GM21526 (cell line): ENCODE results near the gene CPEB4.

Experiments used
- ATAC-seq: cut with Tn5 transposase; IDR thresholded peaks from one replicate; pipeline ENCODE4 v1.9.1; 2021; ENCODE audit warnings: moderate library complexity; ENCODE audit not compliant: unreplicated experiment, low FRiP score

Gene CPEB4

DNA sequence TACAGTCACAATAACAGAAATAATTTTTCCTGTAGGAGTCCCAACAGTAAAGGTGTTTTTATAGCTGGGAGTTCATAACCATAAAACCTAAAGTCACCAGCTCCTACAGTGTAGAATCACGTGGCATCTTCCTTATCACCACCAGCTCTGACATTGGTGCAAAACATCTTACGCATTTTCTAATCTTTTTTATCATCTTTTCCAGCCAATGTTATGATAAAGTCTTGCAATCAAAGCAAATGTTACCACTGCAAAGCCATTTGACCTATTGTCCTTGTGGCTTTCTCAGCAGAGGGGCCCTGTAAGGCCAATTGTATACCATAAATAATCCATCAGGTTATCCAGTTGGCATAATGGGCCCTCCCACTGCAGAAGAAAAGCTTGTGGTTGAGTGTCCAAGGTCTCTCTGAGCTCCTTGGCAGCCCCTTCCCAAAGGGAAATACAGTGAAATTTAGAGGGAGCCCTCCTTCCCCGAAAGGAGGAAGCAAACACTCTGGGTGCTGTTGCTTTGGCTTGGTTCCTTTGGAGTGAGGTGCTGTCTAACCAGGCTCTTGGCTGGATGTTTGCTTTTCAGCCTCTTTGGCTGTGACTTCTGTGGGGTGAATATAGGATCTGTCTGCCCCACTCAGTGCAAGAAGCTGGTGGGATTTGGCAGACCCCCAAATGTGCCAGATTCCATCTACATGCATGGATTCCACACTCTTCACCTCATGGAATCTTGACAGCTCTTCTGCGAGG, 29.3 kb upstream of the CPEB4 start:
- no peak for ATAC-seq

GRCh38 chr5:173859408-173860159, 28.6 kb upstream of the CPEB4 start:
- no peak for ATAC-seq

DNA sequence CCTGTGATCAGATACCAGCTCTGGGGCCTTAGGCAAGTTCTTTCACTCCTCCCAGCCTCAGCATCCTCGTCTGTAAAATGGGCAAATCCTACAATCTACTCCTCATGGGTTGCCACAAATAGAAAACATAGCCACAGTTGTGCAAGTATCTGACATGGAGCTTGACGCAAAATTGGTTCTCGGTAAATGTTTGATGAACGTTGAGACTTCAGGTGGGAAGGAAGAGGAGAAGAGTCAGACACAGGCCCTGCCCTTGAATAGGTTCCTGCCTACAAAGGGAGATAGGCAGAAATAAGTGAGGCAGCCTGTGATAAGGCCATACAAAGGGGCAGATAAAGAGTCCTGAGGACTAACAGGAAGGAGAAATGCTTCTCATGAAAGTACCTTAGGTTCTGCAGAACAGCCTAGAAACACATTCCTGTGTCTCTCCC, 26.1 kb upstream of the CPEB4 start:
- ATAC-seq, result no peak

DNA sequence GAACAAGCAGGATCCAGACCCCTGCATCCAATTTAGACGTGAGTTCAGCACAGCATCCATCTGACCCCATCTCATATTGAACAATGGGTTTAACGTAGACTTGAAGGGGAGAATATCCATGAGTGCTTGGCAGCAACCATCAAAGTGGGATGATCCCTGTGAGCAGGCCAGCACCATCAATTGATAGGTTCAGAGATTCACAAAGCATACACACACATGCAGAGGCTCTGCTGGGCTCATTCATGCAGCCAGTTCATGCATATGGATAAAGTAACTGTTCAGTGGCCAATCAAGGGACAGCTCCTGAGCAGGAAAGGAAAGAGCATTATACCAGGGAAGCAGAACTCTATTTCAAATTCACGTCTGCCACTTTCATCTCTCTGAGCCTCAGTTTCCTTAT, 24.8 kb upstream of the CPEB4 start:
- ATAC-seq, result no peak

DNA sequence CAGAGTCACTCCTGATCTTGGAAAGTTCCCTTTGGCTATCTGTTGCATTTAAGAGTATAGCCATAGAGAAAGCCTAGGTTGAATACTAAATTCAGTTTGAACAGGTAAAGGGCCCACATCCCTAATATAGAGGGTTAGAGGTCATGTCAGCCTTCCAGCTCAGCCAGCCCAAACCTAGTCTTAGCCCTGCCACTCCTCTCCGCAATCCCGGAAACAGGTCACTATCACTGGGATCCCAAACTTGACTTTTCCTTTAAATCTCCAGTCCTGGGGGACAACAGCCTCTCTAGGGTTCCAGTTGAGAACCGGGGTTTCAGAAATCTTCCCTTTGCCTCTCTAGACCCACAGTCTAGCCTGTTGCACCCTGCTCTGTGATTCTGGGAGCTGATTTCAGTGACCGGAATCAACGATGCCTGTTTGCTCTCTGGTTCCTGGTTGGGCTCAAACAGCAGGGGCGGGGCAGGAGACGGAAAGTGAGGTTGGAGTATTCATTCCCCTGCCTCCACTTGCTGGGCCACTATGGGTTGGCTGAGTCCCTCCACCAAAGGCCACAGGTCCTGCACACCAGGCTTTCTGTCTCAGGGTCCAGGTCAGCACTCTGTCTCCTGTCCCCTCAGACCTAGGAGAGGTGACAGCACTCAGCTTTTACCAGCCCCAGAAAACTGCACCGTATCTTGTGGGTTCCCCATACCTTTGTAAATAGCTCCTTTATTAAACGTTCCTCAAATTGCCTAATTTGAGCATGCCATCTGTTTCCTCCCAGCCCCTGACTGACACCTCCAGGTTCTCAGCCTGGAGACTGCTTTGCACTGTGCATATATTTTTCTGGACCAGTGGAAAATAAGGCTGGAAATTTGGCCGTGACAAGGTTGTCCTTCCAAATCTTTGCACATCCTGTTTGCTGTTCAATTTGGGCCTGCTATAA, 23.8 kb upstream of the CPEB4 start:
- ATAC-seq, result no peak

DNA sequence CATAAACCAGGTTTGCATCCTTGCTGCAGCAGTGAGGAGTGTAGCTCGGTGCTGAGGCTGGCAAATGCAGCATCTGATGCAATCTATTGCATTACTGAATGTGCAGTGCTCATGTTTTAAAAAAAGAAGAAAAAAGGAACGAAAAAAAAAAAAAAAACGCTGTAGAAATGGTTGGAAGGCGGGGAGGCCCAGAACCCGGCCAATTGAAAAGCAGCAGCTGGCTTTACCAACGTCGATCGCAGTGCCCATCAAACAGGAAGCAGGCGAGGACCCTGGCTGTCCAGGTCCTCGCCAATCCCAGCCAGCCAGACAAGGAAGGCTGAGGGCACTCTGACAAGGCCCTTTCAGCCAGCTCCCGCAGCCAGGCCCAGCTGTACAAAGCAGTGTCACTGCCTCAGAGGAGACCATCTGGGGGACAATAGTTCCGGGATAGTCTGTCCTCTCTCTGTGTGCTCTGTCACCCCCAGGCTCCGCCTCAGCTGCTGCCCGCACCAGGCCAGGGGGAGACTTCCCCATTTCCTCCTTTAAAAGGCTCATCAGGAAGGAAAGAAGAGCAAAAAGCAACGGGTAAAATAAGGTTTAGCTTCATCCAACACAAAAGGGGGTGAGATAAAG, 21.8 kb upstream of the CPEB4 start:
- no peak for ATAC-seq

GRCh38 chr5:173866858-173867679, 21.1 kb upstream of the CPEB4 start:
- ATAC-seq, result no peak

DNA sequence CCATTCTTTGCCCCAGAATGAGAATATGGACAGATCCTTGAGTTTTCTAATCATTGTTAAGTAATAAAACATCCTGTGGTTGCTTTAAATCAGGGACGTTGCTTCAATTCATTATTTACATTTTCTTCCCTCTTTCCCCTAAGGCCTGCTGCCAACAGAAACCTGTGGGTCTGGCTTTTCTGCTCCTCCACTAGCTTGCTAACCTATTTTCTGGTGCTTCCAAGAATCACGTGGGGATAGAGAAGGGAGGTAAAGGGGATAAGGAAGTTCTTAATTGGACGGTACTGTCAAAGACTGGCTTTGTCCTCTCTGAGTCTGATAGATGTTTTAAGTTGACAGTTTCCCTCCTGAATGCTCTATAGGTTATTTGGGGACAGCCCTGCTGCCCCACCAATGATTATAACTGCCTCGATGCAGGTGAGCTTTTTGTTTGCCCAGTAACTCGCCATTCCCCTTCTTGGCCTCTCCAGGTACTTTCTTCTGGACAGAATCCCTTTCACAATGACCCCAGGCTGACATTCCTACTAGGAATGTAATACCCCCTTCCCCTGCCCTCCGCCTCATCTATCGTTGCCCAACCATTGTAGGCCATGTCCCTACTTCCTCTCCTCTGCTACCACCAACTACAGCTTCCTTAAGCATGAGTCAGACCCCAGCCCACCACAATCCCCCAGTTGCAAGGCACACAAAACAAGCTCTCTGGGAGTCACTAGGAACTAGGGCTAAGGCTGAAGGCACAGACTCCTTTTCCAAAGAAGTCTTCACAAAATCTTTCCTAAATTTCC, 19.9 kb upstream of the CPEB4 start:
- ATAC-seq, result no peak

- ATAC-seq, result no peak
Measured at GRCh38 chr5:173869316-173869715, 18.8 kb upstream of the CPEB4 start.

DNA sequence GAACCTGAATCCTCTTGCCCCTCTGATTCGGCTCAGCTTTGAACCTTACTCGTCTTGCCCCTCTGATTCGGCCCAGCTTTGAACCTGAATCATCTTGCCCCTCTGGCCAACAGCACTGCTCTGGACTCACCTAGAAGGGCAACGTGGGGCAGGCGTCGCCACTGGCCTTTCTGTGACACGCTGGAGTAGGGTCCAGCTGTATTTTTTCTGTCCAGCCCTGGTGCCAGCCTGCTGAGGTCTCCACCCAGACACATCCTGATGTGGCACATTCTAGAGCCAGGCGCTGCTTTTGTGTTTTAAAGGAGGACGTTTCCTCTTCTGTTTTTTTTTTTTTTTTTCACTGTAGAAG, 15.2 kb upstream of the CPEB4 start:
- ATAC-seq, result no peak

DNA sequence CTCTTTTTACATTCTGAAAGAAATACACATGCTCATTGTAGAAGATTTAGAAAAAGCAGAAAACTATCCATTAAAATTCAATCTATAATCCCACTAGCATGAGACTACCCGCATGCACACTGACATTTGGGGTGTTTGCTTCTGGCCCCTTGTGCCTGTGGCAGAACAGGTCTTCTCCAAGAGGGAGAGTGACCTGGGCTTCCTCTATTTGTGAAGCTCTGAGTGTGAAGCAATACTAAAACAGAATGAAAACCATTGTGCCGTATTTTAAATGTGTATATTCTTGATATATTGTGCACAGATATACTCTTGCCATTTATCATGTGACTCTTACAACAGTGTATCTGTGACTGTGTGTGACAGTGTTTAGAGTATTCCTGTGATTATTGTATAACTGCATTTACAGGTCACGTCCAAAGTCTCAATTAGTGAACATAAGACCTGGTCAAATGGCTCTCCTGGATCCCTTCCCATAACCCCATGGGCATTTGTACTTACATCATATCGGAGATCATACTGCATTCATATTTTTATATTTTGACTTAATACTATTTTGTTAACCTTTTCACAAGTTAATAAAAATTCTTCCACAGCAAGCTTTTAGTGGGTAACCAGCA, 14.7 kb upstream of the CPEB4 start:
- no peak for ATAC-seq

DNA sequence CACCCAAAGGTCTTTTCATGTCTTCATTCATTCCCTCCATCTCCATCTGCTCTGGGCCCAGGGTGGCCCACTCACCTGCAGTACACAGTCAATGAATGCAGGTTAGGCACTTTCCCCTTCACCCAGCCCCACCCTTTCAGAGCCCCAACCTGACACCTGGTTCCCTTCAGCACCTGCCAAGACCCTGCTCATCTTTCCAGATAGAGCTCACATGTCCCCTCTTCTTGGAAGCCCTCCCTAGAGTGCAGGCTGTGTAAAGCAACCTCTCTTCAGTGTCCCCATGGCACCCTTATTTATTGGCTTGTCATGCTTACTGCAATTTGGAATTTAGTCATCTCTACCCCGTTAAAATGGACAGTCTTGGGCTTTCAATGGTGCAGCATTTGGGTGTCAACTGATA, 13.0 kb upstream of the CPEB4 start:
- ATAC-seq, result no peak

DNA sequence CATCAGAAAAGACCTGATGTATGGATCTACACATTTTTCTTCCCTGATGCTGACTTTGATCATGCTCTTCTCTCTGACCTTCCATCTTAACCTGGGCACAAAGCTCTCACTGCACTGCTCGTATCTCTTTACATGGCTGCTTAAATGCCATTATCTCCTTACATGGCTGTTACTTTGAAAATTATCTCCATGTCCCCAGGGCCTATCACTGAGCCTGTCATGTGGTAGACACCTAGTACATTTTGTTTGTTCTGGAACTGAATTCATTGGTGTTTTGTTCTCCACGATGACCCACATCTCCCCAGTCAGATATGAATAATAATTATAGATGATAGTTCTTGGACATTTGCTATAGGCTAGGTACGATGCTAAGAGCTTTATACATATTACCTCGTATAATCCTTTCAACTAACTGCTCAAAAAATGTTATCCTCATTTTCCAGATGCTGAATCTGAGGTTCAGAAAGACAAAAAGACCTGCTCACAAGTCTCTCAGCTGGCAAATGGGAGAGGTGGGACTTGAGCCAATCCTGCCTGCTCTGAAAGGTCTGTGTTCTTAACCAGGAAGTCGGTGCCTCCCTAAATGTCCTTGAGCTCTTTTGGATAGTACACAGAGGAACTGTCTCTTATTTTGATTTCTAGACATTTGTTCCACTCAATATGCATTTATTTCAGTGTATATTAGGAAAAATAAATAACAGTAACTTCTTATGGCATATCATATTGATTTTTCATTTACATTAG, 9.8 kb upstream of the CPEB4 start:
- ATAC-seq, result no peak

DNA sequence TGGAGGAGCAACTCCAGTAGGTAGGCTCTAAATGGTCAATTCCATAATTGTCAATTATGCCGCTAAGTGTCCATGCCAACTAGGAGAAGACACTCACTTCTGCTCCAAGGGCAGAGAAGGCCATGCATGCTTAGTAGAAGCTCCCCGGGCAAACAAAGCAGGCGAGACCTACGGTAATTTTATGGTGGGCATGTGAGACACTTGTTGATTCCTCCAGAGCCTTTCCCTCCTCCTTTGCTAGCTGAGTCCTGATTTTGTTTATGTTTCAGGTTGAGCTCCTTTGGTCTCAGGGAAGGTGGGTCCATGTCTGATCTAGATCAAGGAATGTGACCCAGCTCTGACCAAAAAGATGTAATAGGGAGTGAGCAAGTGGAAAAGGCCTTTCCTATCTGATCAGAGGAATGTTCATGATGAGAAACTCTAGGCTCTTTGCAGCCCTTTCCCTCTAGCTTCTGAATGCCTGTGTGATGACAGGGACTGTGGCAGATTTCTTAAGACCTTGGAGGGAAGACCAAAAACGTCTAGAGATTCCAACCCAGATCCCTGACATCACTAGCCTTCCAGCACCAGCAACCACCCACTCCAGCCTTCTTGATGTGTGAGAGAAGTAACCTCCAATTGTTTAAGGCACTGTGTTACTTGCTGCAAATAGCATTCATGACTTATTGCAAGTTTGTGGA, 7.7 kb upstream of the CPEB4 start:
- ATAC-seq, result no peak

- no peak for ATAC-seq
Measured at GRCh38 chr5:173881811-173882575, 6.2 kb upstream of the CPEB4 start.

DNA sequence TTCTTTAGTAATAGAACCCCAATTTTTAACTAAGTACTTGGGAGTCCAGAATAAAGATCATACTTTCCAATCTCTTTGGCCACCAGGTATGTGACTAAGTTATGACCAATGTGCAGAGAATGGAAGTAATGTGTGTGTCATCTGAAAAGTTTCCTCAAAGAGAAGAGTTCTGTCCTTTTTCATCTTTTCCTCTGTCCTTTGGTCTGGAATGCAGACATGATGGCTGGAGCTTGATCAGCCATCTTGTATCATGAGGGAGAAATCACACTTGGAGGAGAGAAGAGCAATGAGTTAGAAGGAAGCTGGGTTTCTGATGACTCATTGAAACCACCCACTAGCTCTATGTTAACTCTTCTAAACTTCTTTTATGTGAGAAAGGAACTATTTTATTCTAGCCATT, 5.5 kb upstream of the CPEB4 start:
- ATAC-seq, result no peak
